ENCODE data around the gene DCAF6.
A peak's percentile ranks its signal among the peaks of the same experiment; 100 is the strongest.

Gene DCAF6

GRCh38 chr1:167964646-167965045 is 28.2 kb downstream of the DCAF6 start:
- Histone ChIP-seq H4K8ac (ENCODE audit: low read depth, low read length) (no peak overlapping the region), H3K4ac (ENCODE audit: low read depth, low read length) (no peak overlapping the region), H2AK5ac (ENCODE audit: low read length) (no peak overlapping the region), H3K4me2 (ENCODE audit: low read length) (no peak overlapping the region), H3K23ac (ENCODE audit: low read length) (no peak overlapping the region), H2AFZ (ENCODE audit: insufficient read depth, low read length, poor library complexity) (no peak overlapping the region), H2BK12ac (ENCODE audit: low read length) (no peak overlapping the region), H3K4me1 (ENCODE audit: control insufficient read depth in 1 of 2, insufficient read depth in 2 of 2, low read length in 2 of 2) (peaks cover 0 to 4% of the 10 kb centered on the region in 2 experiments), H4K12ac (ENCODE audit: low read depth, low read length) (no peak overlapping the region), H3K27ac (ENCODE audit: low read depth, low read length) (no peak overlapping the region), H3K36me3 (ENCODE audit: control insufficient read depth in 1 of 2, insufficient read depth in 2 of 2, low read length in 2 of 2) (peaks cover 11% of the 10 kb centered on the region in 2 experiments), H2BK5ac (ENCODE audit: low read depth, low read length, poor library complexity) (no peak overlapping the region), H3K27me3 (ENCODE audit: insufficient read depth, low read length) (no peaks in the 10 kb centered on the region), H4K91ac (ENCODE audit: low read depth, low read length) (no peak overlapping the region), H3K9me3 (ENCODE audit: insufficient read depth, low read depth, low read length) (no peaks in the 10 kb centered on the region), H3K14ac (ENCODE audit: low read length) (no peak overlapping the region), H3K4me3 (ENCODE audit: low read depth, low read length) (no peak overlapping the region), H3K79me2 (ENCODE audit: control insufficient read depth, insufficient read depth, low read length, poor library complexity) (peaks cover 4% of the 10 kb centered on the region), H2BK120ac (ENCODE audit: insufficient read depth, low read length, poor library complexity) (no peak overlapping the region), H3K18ac (ENCODE audit: low read length) (no peak overlapping the region), H3K9ac (ENCODE audit: low read length) (no peak overlapping the region), H3K79me1 (ENCODE audit: low read length) (no peaks in the 10 kb centered on the region)
- peak in 1 of 2 donors; percentile 21 for DNase-seq
- no CpG with 5 or more reads among the region's 4 CpGs for WGBS (ENCODE audit: extremely low coverage, insufficient coverage, insufficient read length)

GRCh38 chr1:167966050-167966449 is 29.6 kb downstream of the DCAF6 start:
- no peak overlapping the region for H3K9ac ChIP-seq (ENCODE audit: low read length)
- no peaks in the 10 kb centered on the region for H3K79me1 ChIP-seq (ENCODE audit: low read length)
- no peak overlapping the region for H2BK12ac ChIP-seq (ENCODE audit: low read length)
- H2BK5ac ChIP-seq (ENCODE audit: low read depth, low read length, poor library complexity): no peak overlapping the region
- no peak overlapping the region for H4K91ac ChIP-seq (ENCODE audit: low read depth, low read length)
- no CpG with 5 or more reads among the region's 4 CpGs for WGBS (ENCODE audit: extremely low coverage, insufficient coverage, insufficient read length)
- no peaks in the 10 kb centered on the region for H3K27me3 ChIP-seq (ENCODE audit: insufficient read depth, low read length)
- no peak overlapping the region for H3K18ac ChIP-seq (ENCODE audit: low read length)
- peaks cover 4% of the 10 kb centered on the region for H3K79me2 ChIP-seq (ENCODE audit: control insufficient read depth, insufficient read depth, low read length, poor library complexity)
- no peaks in the 10 kb centered on the region for H3K9me3 ChIP-seq (ENCODE audit: insufficient read depth, low read depth, low read length)
- H2AK5ac ChIP-seq (ENCODE audit: low read length): no peak overlapping the region
- H2BK120ac ChIP-seq (ENCODE audit: insufficient read depth, low read length, poor library complexity): no peak overlapping the region
- H3K4me1 ChIP-seq (ENCODE audit: control insufficient read depth in 1 of 2, insufficient read depth in 2 of 2, low read length in 2 of 2): peaks cover 0 to 4% of the 10 kb centered on the region in 2 experiments
- H4K8ac ChIP-seq (ENCODE audit: low read depth, low read length): no peak overlapping the region
- peaks cover 11 to 15% of the 10 kb centered on the region in 2 experiments for H3K36me3 ChIP-seq (ENCODE audit: control insufficient read depth in 1 of 2, insufficient read depth in 2 of 2, low read length in 2 of 2)
- H3K4ac ChIP-seq (ENCODE audit: low read depth, low read length): no peak overlapping the region
- H3K14ac ChIP-seq (ENCODE audit: low read length): no peak overlapping the region
- DNase-seq: no peak
- no peak overlapping the region for H2AFZ ChIP-seq (ENCODE audit: insufficient read depth, low read length, poor library complexity)
- H3K4me3 ChIP-seq (ENCODE audit: low read depth, low read length): no peak overlapping the region
- no peak overlapping the region for H3K27ac ChIP-seq (ENCODE audit: low read depth, low read length)
- H3K4me2 ChIP-seq (ENCODE audit: low read length): no peak overlapping the region
- H3K23ac ChIP-seq (ENCODE audit: low read length): no peak overlapping the region
- H4K12ac ChIP-seq (ENCODE audit: low read depth, low read length): no peak overlapping the region

- no peak for DNase-seq
Observed at GRCh38 chr1:167968569-167968968, 32.1 kb downstream of the DCAF6 start.

GRCh38 chr1:167973832-167974231 is 37.3 kb downstream of the DCAF6 start:
- no peak overlapping the region for H3K4ac ChIP-seq (ENCODE audit: low read depth, low read length)
- no CpG with 5 or more reads among the region's 2 CpGs for WGBS (ENCODE audit: extremely low coverage, insufficient coverage, insufficient read length)
- H3K27ac ChIP-seq (ENCODE audit: low read depth, low read length): no peak overlapping the region
- H3K9ac ChIP-seq (ENCODE audit: low read length): no peak overlapping the region
- no peak overlapping the region for H2BK120ac ChIP-seq (ENCODE audit: insufficient read depth, low read length, poor library complexity)
- DNase-seq: peak in 1 of 2 donors; percentile 40
- no peaks in the 10 kb centered on the region for H3K9me3 ChIP-seq (ENCODE audit: insufficient read depth, low read depth, low read length)
- H4K8ac ChIP-seq (ENCODE audit: low read depth, low read length): no peak overlapping the region
- no peak overlapping the region for H3K23ac ChIP-seq (ENCODE audit: low read length)
- no peak overlapping the region for H4K12ac ChIP-seq (ENCODE audit: low read depth, low read length)
- no peak overlapping the region for H4K91ac ChIP-seq (ENCODE audit: low read depth, low read length)
- peaks cover 10 to 23% of the 10 kb centered on the region in 2 experiments for H3K36me3 ChIP-seq (ENCODE audit: control insufficient read depth in 1 of 2, insufficient read depth in 2 of 2, low read length in 2 of 2)
- H3K4me2 ChIP-seq (ENCODE audit: low read length): no peak overlapping the region
- no peaks in the 10 kb centered on the region for H3K79me2 ChIP-seq (ENCODE audit: control insufficient read depth, insufficient read depth, low read length, poor library complexity)
- no peak overlapping the region for H2AFZ ChIP-seq (ENCODE audit: insufficient read depth, low read length, poor library complexity)
- no peak overlapping the region for H2BK12ac ChIP-seq (ENCODE audit: low read length)
- H2AK5ac ChIP-seq (ENCODE audit: low read length): no peak overlapping the region
- no peaks in the 10 kb centered on the region for H3K79me1 ChIP-seq (ENCODE audit: low read length)
- H3K4me1 ChIP-seq (ENCODE audit: control insufficient read depth in 1 of 2, insufficient read depth in 2 of 2, low read length in 2 of 2): no peaks in the 10 kb centered on the region
- H3K27me3 ChIP-seq (ENCODE audit: insufficient read depth, low read length): no peaks in the 10 kb centered on the region
- no peak overlapping the region for H2BK5ac ChIP-seq (ENCODE audit: low read depth, low read length, poor library complexity)
- H3K18ac ChIP-seq (ENCODE audit: low read length): no peak overlapping the region
- no peak overlapping the region for H3K14ac ChIP-seq (ENCODE audit: low read length)
- no peak overlapping the region for H3K4me3 ChIP-seq (ENCODE audit: low read depth, low read length)

More at GRCh38 chr1:167968569-167968968, 32.1 kb downstream of the DCAF6 start:
- Histone ChIP-seq H2AFZ (ENCODE audit: insufficient read depth, low read length, poor library complexity) (no peak overlapping the region), H4K12ac (ENCODE audit: low read depth, low read length) (peak overlapping the region; percentile 18), H3K9me3 (ENCODE audit: insufficient read depth, low read depth, low read length) (no peaks in the 10 kb centered on the region), H2BK5ac (ENCODE audit: low read depth, low read length, poor library complexity) (no peak overlapping the region), H3K14ac (ENCODE audit: low read length) (no peak overlapping the region), H2BK12ac (ENCODE audit: low read length) (no peak overlapping the region), H3K23ac (ENCODE audit: low read length) (no peak overlapping the region), H3K27ac (ENCODE audit: low read depth, low read length) (no peak overlapping the region), H2AK5ac (ENCODE audit: low read length) (no peak overlapping the region), H3K27me3 (ENCODE audit: insufficient read depth, low read length) (no peaks in the 10 kb centered on the region), H3K36me3 (ENCODE audit: control insufficient read depth in 1 of 2, insufficient read depth in 2 of 2, low read length in 2 of 2) (peaks cover 11 to 16% of the 10 kb centered on the region in 2 experiments), H3K4me1 (ENCODE audit: control insufficient read depth in 1 of 2, insufficient read depth in 2 of 2, low read length in 2 of 2) (no peaks in the 10 kb centered on the region), H3K9ac (ENCODE audit: low read length) (no peak overlapping the region), H3K4me3 (ENCODE audit: low read depth, low read length) (no peak overlapping the region), H2BK120ac (ENCODE audit: insufficient read depth, low read length, poor library complexity) (no peak overlapping the region), H3K79me2 (ENCODE audit: control insufficient read depth, insufficient read depth, low read length, poor library complexity) (peaks cover 1% of the 10 kb centered on the region), H3K18ac (ENCODE audit: low read length) (no peak overlapping the region), H3K4me2 (ENCODE audit: low read length) (no peak overlapping the region), H3K4ac (ENCODE audit: low read depth, low read length) (peak overlapping the region; percentile 69), H4K91ac (ENCODE audit: low read depth, low read length) (no peak overlapping the region), H3K79me1 (ENCODE audit: low read length) (no peaks in the 10 kb centered on the region), H4K8ac (ENCODE audit: low read depth, low read length) (no peak overlapping the region)
- no CpG with 5 or more reads among the region's 3 CpGs for WGBS (ENCODE audit: extremely low coverage, insufficient coverage, insufficient read length)

Data from trophoblast cell (in vitro differentiated cells and primary cell).